GM18867 (cell line): ENCODE results near the gene RBM5.

Source experiments
- ATAC-seq: cut with Tn5 transposase; IDR thresholded peaks from one replicate; pipeline ENCODE4 v1.9.1; 2021; ENCODE audit warnings: mild to moderate bottlenecking, moderate library complexity; ENCODE audit not compliant: unreplicated experiment

The RBM5 gene

GRCh38 chr3:50158530-50159146 is 69.9 kb downstream of the RBM5 start:
- ATAC-seq: no peak

GRCh38 chr3:50160561-50160983 is 71.9 kb downstream of the RBM5 start:
- no peak for ATAC-seq

GRCh38 chr3:50161320-50161719 is 72.6 kb downstream of the RBM5 start:
- no peak for ATAC-seq

- ATAC-seq: no peak
Measured at GRCh38 chr3:50162034-50162883, 73.5 kb downstream of the RBM5 start.

GRCh38 chr3:50163572-50164455 is 75.1 kb downstream of the RBM5 start:
- no peak for ATAC-seq

- ATAC-seq: no peak
Measured at GRCh38 chr3:50164481-50164880, 75.8 kb downstream of the RBM5 start.

GRCh38 chr3:50164984-50165909 is 76.5 kb downstream of the RBM5 start:
- no peak for ATAC-seq

- no peak for ATAC-seq
Measured at GRCh38 chr3:50165910-50166538, 77.3 kb downstream of the RBM5 start.

- ATAC-seq: no peak
Measured at GRCh38 chr3:50166620-50167019, 77.9 kb downstream of the RBM5 start.

GRCh38 chr3:50167069-50167840 is 78.5 kb downstream of the RBM5 start:
- no peak for ATAC-seq

- no peak for ATAC-seq
Measured at GRCh38 chr3:50167841-50168209, 79.1 kb downstream of the RBM5 start.

GRCh38 chr3:50168388-50168787 is 79.7 kb downstream of the RBM5 start:
- ATAC-seq: no peak
